ENCODE results near the gene TENM4.
"Not testable (repeated sequence)": the region's sequence is repeated elsewhere in the genome, so short reads cannot be mapped to it uniquely, and the experiment has no call there.

TENM4 gene

GRCh38 chr11:78646564-78647185 lies 794.2 kb downstream of the TENM4 start:
- peak; percentile 48 for DNase-seq

- DNase-seq = peak; percentile 54
These were observed 795.3 kb downstream of the TENM4 start for GRCh38 chr11:78645226-78646202.

- no peak for DNase-seq
These were observed 797.2 kb downstream of the TENM4 start for GRCh38 chr11:78643676-78644056.

GRCh38 chr11:78642979-78643675 lies 797.7 kb downstream of the TENM4 start:
- DNase-seq = no peak

- DNase-seq = no peak
These were observed 799.3 kb downstream of the TENM4 start for GRCh38 chr11:78641541-78641940.

GRCh38 chr11:78638704-78639380 lies 802.0 kb downstream of the TENM4 start:
- DNase-seq = no peak

GRCh38 chr11:78637527-78637926 lies 803.3 kb downstream of the TENM4 start:
- DNase-seq = not testable (repeated sequence)

GRCh38 chr11:78635814-78636506 lies 804.9 kb downstream of the TENM4 start:
- DNase-seq = no peak

- DNase-seq = no peak
These were observed 807.1 kb downstream of the TENM4 start for GRCh38 chr11:78633516-78634310.

- DNase-seq = no peak
These were observed 810.1 kb downstream of the TENM4 start for GRCh38 chr11:78630561-78631303.

GRCh38 chr11:78630155-78630554 lies 810.7 kb downstream of the TENM4 start:
- no peak for DNase-seq

- DNase-seq = no peak
These were observed 818.2 kb downstream of the TENM4 start for GRCh38 chr11:78622666-78623065.

- DNase-seq = no peak
These were observed 820.7 kb downstream of the TENM4 start for GRCh38 chr11:78620159-78620558.

GRCh38 chr11:78615724-78616123 lies 825.1 kb downstream of the TENM4 start:
- no peak for DNase-seq

- no peak for DNase-seq
These were observed 827.4 kb downstream of the TENM4 start for GRCh38 chr11:78613378-78613813.

GRCh38 chr11:78612721-78613377 lies 828.0 kb downstream of the TENM4 start:
- no peak for DNase-seq

- not testable (repeated sequence) for DNase-seq
These were observed 831.5 kb downstream of the TENM4 start for GRCh38 chr11:78609321-78609720.

GRCh38 chr11:78607696-78608095 lies 833.1 kb downstream of the TENM4 start:
- DNase-seq = no peak

- DNase-seq = no peak
These were observed 834.2 kb downstream of the TENM4 start for GRCh38 chr11:78606667-78607066.

- no peak for DNase-seq
These were observed 835.5 kb downstream of the TENM4 start for GRCh38 chr11:78605296-78605695.

All from activated naive CD4-positive, alpha-beta T cell treated with anti-CD3 and anti-CD28 coated beads, Interleukin-2, amount 50 U/mL, for 16 hours (primary cell).